Right renal pelvis (tissue), 4 donors: ENCODE results near the gene PARD3. TPM values are rescaled to one million over a fixed set of nuclear protein-coding genes. Genes with fewer than 3 reads are reported as not detected.

ENCODE experiments used
- DNase-seq, 4 donors: peaks; one replicate each; pipeline ENCODE4 v3.0.0-alpha.2; 2013; ENCODE audit warnings: low read depth in 4 of 4, low spot score in 3 of 4, missing footprints in 1 of 4
- polyA plus RNA-seq, 4 donors: library from polyadenylated mRNA; unstranded; fragments of 120-200 nt; gene quantifications; one replicate each; pipeline ENCODE4 v1.2.1, GENCODE V29; 2013; ENCODE audit not compliant: insufficient read length in 4 of 4

The PARD3 gene
- polyA plus RNA-seq, 4 donors: 62.1 to 76.2 (median 71.3) TPM

- no peak for DNase-seq
These were observed 291.9 kb downstream of the PARD3 start for GRCh38 chr10:34523017-34523767.

GRCh38 chr10:34522546-34522945 is 292.6 kb downstream of the PARD3 start:
- DNase-seq: no peak

GRCh38 chr10:34520510-34520909 is 294.6 kb downstream of the PARD3 start:
- no peak for DNase-seq

- DNase-seq: no peak
These were observed 295.0 kb downstream of the PARD3 start for GRCh38 chr10:34520084-34520483.

GRCh38 chr10:34514290-34514689 is 300.8 kb downstream of the PARD3 start:
- DNase-seq: no peak

GRCh38 chr10:34513636-34514035 is 301.5 kb downstream of the PARD3 start:
- no peak for DNase-seq

GRCh38 chr10:34507217-34507616 is 307.9 kb downstream of the PARD3 start:
- DNase-seq: no peak

GRCh38 chr10:34506786-34507185 is 308.3 kb downstream of the PARD3 start:
- no peak for DNase-seq

- no peak for DNase-seq
These were observed 309.8 kb downstream of the PARD3 start for GRCh38 chr10:34505338-34505737.

GRCh38 chr10:34504534-34504933 is 310.6 kb downstream of the PARD3 start:
- no peak for DNase-seq

GRCh38 chr10:34503704-34504103 is 311.4 kb downstream of the PARD3 start:
- no peak for DNase-seq

GRCh38 chr10:34499612-34500279 is 315.4 kb downstream of the PARD3 start:
- DNase-seq: no peak

- DNase-seq: no peak
These were observed 316.3 kb downstream of the PARD3 start for GRCh38 chr10:34498821-34499220.

GRCh38 chr10:34495938-34496337 is 319.2 kb downstream of the PARD3 start:
- no peak for DNase-seq

GRCh38 chr10:34494012-34494411 is 321.1 kb downstream of the PARD3 start:
- no peak for DNase-seq

GRCh38 chr10:34492081-34492480 is 323.0 kb downstream of the PARD3 start:
- no peak for DNase-seq

GRCh38 chr10:34491678-34492077 is 323.4 kb downstream of the PARD3 start:
- no peak for DNase-seq

- DNase-seq: no peak
These were observed 324.9 kb downstream of the PARD3 start for GRCh38 chr10:34489973-34490745.

GRCh38 chr10:34489411-34489810 is 325.7 kb downstream of the PARD3 start:
- no peak for DNase-seq

GRCh38 chr10:34488476-34489130 is 326.5 kb downstream of the PARD3 start:
- no peak for DNase-seq

- no peak for DNase-seq
These were observed 329.1 kb downstream of the PARD3 start for GRCh38 chr10:34486008-34486407.
